Kidney capillary endothelial cell (primary cell): Measurements from ENCODE around the gene SIX5.
"Not testable (repeated sequence)": the region's sequence is repeated elsewhere in the genome, so short reads cannot be mapped to it uniquely, and the experiment has no call there.

ENCODE experiments used
- DNase-seq: peaks from one replicate; pipeline ENCODE4 v3.0.0-alpha.2; 2018; ENCODE audit warnings: low spot score

SIX5 gene

GRCh38 chr19:45768984-45769782, at the start of gene SIX5:
Gene SIX5 (minus strand): TSS chr19:45769252. CDS start chr19:45768844, 408 bp downstream.
- peak; percentile 98 for DNase-seq

GRCh38 chr19:45817725-45818301, 48.8 kb upstream of the SIX5 start:
- no peak for DNase-seq

- DNase-seq = peak; percentile 93
These were observed 48.1 kb upstream of the SIX5 start for GRCh38 chr19:45817010-45817724.

- DNase-seq = no peak
These were observed 47.4 kb upstream of the SIX5 start for GRCh38 chr19:45816236-45817009.

GRCh38 chr19:45815481-45816216, 46.6 kb upstream of the SIX5 start:
- no peak for DNase-seq

- no peak for DNase-seq
These were observed 45.9 kb upstream of the SIX5 start, which contains the start of gene RSPH6A for GRCh38 chr19:45814851-45815480. Gene RSPH6A (minus strand): TSS chr19:45815308. CDS start chr19:45815176, 132 bp downstream.

GRCh38 chr19:45814166-45814780, 45.2 kb upstream of the SIX5 start:
- no peak for DNase-seq

- DNase-seq = no peak
These were observed 43.2 kb upstream of the SIX5 start for GRCh38 chr19:45812297-45812696.

- peak; percentile 73 for DNase-seq
These were observed 40.6 kb upstream of the SIX5 start for GRCh38 chr19:45809643-45810159.

GRCh38 chr19:45805719-45806118, 36.7 kb upstream of the SIX5 start:
- no peak for DNase-seq

- no peak for DNase-seq
These were observed 35.8 kb upstream of the SIX5 start for GRCh38 chr19:45804959-45805230.

GRCh38 chr19:45804140-45804958, 35.3 kb upstream of the SIX5 start:
- DNase-seq = no peak

- no peak for DNase-seq
These were observed 32.6 kb upstream of the SIX5 start for GRCh38 chr19:45801603-45802175.

GRCh38 chr19:45800070-45800553, 31.1 kb upstream of the SIX5 start:
- no peak for DNase-seq

GRCh38 chr19:45799541-45799940, 30.5 kb upstream of the SIX5 start:
- DNase-seq = not testable (repeated sequence)

- peak; percentile 81 for DNase-seq
These were observed 30.0 kb upstream of the SIX5 start for GRCh38 chr19:45798995-45799517.

- DNase-seq = no peak
These were observed 25.6 kb upstream of the SIX5 start for GRCh38 chr19:45794627-45795026.

GRCh38 chr19:45793876-45794275, 24.8 kb upstream of the SIX5 start:
- no peak for DNase-seq

GRCh38 chr19:45793178-45793564, 24.1 kb upstream of the SIX5 start:
- no peak for DNase-seq
